B cell (primary cell): ENCODE data around the gene DEFB112. TPM values are rescaled to one million over a fixed set of nuclear protein-coding genes. Genes with fewer than 3 reads are reported as not detected.

ENCODE experiments used
- ATAC-seq: fragments of 200-7000 bp; cut with Tn5 transposase; one replicate; pipeline ENCODE4 v1.10.0; 2021; ENCODE audit warnings: low read depth, mild to moderate bottlenecking, moderate number of reproducible peaks, moderate library complexity
- CTCF ChIA-PET: fragments of 350-600 bp; sonication (Branson Sonifier 250); formaldehyde crosslinking; loops from one replicate; lab custom pipeline; 2021; ENCODE audit warnings: antibody characterized with exemption, inconsistent platforms; lab: Charles Lee
- POLR2A ChIA-PET: fragments of 350-600 bp; sonication (Branson Sonifier 250); formaldehyde crosslinking; loops from one replicate; lab custom pipeline; 2021; ENCODE audit warnings: antibody characterized with exemption; lab: Charles Lee
- DNase-seq: peaks from one replicate; pipeline ENCODE4 v3.0.0; 2013
- H2AFZ ChIP-seq: 2 replicates; pipeline ENCODE4 v1.6.1; 2012; ENCODE audit warnings: mild to moderate bottlenecking, low read depth, low read length; ENCODE audit not compliant: insufficient read depth, poor library complexity, severe bottlenecking
- H3K27ac ChIP-seq, 2 donors: 1 replicate in 1 of 2; 2 replicates in 1 of 2; pipeline ENCODE4 v1.5.1; 2012 to 2013; ENCODE audit warnings: low read length in 2 of 2, mild to moderate bottlenecking in 2 of 2, moderate library complexity in 1 of 2
- H3K27me3 ChIP-seq, 4 experiments: fragments of 200-600 bp in 1 of 4; sonication (generic) in 1 of 4; replicated peaks in 1 of 4; 1 replicate in 2 of 4; 2 replicates in 2 of 4; pipeline versions ENCODE4 v1.6.1 to v1.7.0; 2013 to 2016; ENCODE audit warnings: low read length in 3 of 4, mild to moderate bottlenecking in 2 of 4, mixed read lengths in 1 of 4, moderate library complexity in 1 of 4; ENCODE audit not compliant: insufficient read depth in 4 of 4, control insufficient read depth in 3 of 4; ENCODE audit errors: control extremely low read depth in 1 of 4
- H3K36me3 ChIP-seq, 2 experiments: replicated peaks in 1 of 2; 1 replicate in 1 of 2; 2 replicates in 1 of 2; pipeline versions ENCODE4 v1.6.1 to v1.7.1; 2013; ENCODE audit warnings: low read length in 1 of 2; ENCODE audit not compliant: insufficient read depth in 2 of 2, control insufficient read depth in 1 of 2; ENCODE audit errors: control extremely low read depth in 1 of 2, extremely low read depth in 1 of 2
- H3K4me1 ChIP-seq, 2 donors: fragments of 200-600 bp in 1 of 2; sonication (generic) in 1 of 2; 1 replicate in 1 of 2; 2 replicates in 1 of 2; pipeline versions ENCODE4 v1.5.1 to v1.6.1; 2013 to 2017; ENCODE audit warnings: low read length in 2 of 2; ENCODE audit not compliant: control insufficient read depth in 2 of 2, insufficient read depth in 2 of 2
- H3K4me2 ChIP-seq: replicated peaks from 2 replicates; pipeline ENCODE3; 2012; ENCODE audit warnings: mild to moderate bottlenecking, low read depth, low read length; ENCODE audit not compliant: poor library complexity, severe bottlenecking
- H3K4me3 ChIP-seq, 5 experiments: fragments of 200-600 bp in 1 of 5; sonication (generic) in 1 of 5; 1 replicate in 3 of 5; 2 replicates in 2 of 5; pipeline versions ENCODE4 v1.5.1 to v1.7.0; 2011 to 2016; ENCODE audit warnings: low read length in 4 of 5, mild to moderate bottlenecking in 4 of 5, low read depth in 2 of 5, control low read depth in 1 of 5, moderate library complexity in 1 of 5; ENCODE audit not compliant: insufficient read depth in 1 of 5; ENCODE audit errors: control extremely low read depth in 1 of 5, extremely low read depth in 1 of 5
- H3K79me2 ChIP-seq: fragments of 200-600 bp; sonication (generic); one replicate; pipeline ENCODE4 v1.6.0; 2016; ENCODE audit warnings: low read length; ENCODE audit not compliant: control insufficient read depth, insufficient read depth
- H3K9ac ChIP-seq: fragments of 200-600 bp; sonication (generic); 2 replicates; pipeline ENCODE4 v1.6.1; 2017; ENCODE audit warnings: mild to moderate bottlenecking, low read length, moderate library complexity
- H3K9me3 ChIP-seq, 3 donors: one replicate each; pipeline versions ENCODE4 v1.6.1 to v1.7.1; 2013; ENCODE audit warnings: low read length in 2 of 3; ENCODE audit not compliant: control insufficient read depth in 2 of 3, insufficient read depth in 1 of 3; ENCODE audit errors: control extremely low read depth in 1 of 3
- H4K20me1 ChIP-seq: 2 replicates; pipeline ENCODE4 v1.6.0; 2012; ENCODE audit warnings: mild to moderate bottlenecking, low read length; ENCODE audit not compliant: insufficient read depth, control insufficient read depth, poor library complexity, severe bottlenecking
- H3K27ac Mint-ChIP-seq: one replicate; pipeline ENCODE4 v1.8.0; 2021; ENCODE audit warnings: mixed read lengths
- H3K27me3 Mint-ChIP-seq: one replicate; pipeline ENCODE4 v1.8.0; 2021; ENCODE audit warnings: mixed read lengths
- H3K4me1 Mint-ChIP-seq: one replicate; pipeline ENCODE4 v1.8.0; 2021; ENCODE audit warnings: mixed read lengths
- H3K4me3 Mint-ChIP-seq: one replicate; pipeline ENCODE4 v1.8.0; 2021; ENCODE audit warnings: mixed read lengths
- H3K9me3 Mint-ChIP-seq: one replicate; pipeline ENCODE4 v1.8.0; 2022; ENCODE audit warnings: mixed read lengths; ENCODE audit not compliant: insufficient read depth
- CTCF ChIP-seq: fragments of 200-600 bp; IDR thresholded peaks from one replicate; pipeline ENCODE4 v1.8.0; 2022; ENCODE audit warnings: antibody characterized with exemption, mild to moderate bottlenecking
- EZH2 ChIP-seq: IDR thresholded peaks from 2 replicates; pipeline ENCODE4 v1.6.1; 2012; ENCODE audit warnings: borderline replicate concordance, low read depth, mild to moderate bottlenecking, moderate library complexity, low read length; ENCODE audit not compliant: insufficient read depth, poor library complexity, severe bottlenecking
- WGBS: methylation state at CpG from one replicate; pipeline ENCODE4 v1.1.5; 2013; ENCODE audit warnings: missing lambda C conversion rate; ENCODE audit not compliant: insufficient coverage; 5-methylcytosine and 5-hydroxymethylcytosine counted together
- intact Hi-C: fragments of 100-400 bp; cut with micrococcal nuclease; formaldehyde crosslinking; loops from one replicate; pipeline ENCODE4 v1.10.0; 2022
- polyA plus RNA-seq: library from polyadenylated mRNA; depleted of rRNA; stranded (reverse); fragments of >200 nt; gene quantifications from 2 replicates; pipeline ENCODE4 v1.2.3, GENCODE V29; 2012
- total RNA-seq, 2 donors: library from RNA; stranded (reverse); fragments of 120-200 nt in 1 of 2; gene quantifications; 1 replicate in 1 of 2; 2 replicates in 1 of 2; pipeline versions ENCODE4 v1.2.3 to v1.2.4, GENCODE V29; 2013 to 2022

Gene DEFB112
- total and polyA plus RNA-seq, 2 donors (not counting 1 experiment from before 2014, with no cell fraction given) = not detected

DNA sequence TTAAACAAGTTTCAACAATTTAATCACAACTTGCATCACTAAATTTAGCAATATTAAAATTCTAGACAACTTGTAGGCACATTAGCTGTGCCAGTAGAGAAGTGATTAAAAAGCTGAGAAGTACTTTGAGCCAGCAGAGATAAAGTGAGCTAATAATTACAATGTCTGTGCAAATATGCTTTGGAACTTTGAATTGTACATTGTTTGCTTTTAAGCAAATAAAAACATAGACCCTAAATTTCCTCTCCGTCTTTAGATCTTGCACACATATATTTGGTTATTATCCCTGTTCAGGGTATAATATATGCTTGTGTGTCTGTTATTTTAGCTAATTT, 44.2 kb upstream of the DEFB112 start:
- Histone ChIP-seq H3K27ac (no peak overlapping the region), H3K27me3 (no peaks in the 10 kb centered on the region), H3K4me2 (no peak overlapping the region), H3K9me3 (no peaks in the 10 kb centered on the region), H2AFZ (no peak overlapping the region), H3K9ac (no peak overlapping the region), H4K20me1 (no peaks in the 10 kb centered on the region), H3K4me1 (no peaks in the 10 kb centered on the region), H3K36me3 (no peaks in the 10 kb centered on the region), H3K4me3 (no peak overlapping the region), H3K79me2 (no peaks in the 10 kb centered on the region)
- no peaks in the 10 kb centered on the region for H3K27me3 Mint-ChIP-seq
- TF ChIP-seq CTCF (no peak), EZH2 (no peak)
- H3K4me3 Mint-ChIP-seq = no peak overlapping the region
- no peak overlapping the region for H3K27ac Mint-ChIP-seq
- DNase-seq = no peak
- ATAC-seq = no peak
- no CpG with 5 or more reads among the region's 1 CpG for WGBS
- H3K9me3 Mint-ChIP-seq = no peaks in the 10 kb centered on the region
- POLR2A ChIA-PET = no interaction called here
- CTCF ChIA-PET = no interaction called here
- intact Hi-C loops = no loop called here
- no peaks in the 10 kb centered on the region for H3K4me1 Mint-ChIP-seq

DNA sequence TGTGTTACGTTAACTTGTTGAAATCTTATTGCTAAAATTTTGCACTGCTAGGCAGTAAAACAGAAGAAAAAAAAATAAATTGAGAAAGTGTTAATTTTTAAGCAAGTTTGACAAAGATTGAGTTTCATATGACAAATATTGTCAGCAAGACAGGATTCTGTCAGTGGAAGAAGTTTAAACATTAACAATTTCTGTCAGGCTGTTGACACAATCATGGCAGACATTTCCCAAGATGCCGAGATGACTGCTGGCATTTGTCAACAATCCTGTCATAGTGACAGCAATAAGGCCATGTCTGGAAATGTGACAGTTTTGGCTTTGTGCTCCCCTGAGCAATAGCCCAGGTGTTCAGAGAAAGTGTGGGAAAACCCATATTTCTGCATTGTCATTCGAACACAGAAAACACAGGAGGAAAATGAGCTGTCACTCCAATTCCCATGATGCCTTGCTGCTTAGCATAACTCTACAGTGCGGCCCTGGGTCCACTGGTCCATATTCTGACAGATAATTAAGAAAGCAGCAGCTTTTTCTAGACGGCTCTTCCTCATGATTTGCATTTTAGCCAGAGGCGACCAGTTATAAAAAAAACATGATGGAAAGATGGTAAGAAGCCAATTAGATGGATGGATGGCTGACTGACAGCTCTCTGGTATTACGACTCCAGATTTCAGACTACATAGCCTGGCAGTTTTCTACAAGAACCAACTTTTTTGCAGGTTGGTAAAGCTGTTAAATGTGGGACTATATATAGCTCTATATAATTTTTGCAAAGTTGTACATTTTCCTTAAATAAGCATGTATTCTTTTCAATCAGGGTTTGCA, 43.6 kb upstream of the DEFB112 start:
- ChIA-PET CTCF (no interaction called here), POLR2A (no interaction called here)
- Histone ChIP-seq H3K27me3 (no peaks in the 10 kb centered on the region), H3K9ac (no peak overlapping the region), H3K9me3 (no peaks in the 10 kb centered on the region), H3K4me2 (no peak overlapping the region), H3K4me1 (no peaks in the 10 kb centered on the region), H3K36me3 (no peaks in the 10 kb centered on the region), H4K20me1 (no peaks in the 10 kb centered on the region), H3K4me3 (no peak overlapping the region), H3K79me2 (no peaks in the 10 kb centered on the region), H3K27ac (no peak overlapping the region), H2AFZ (no peak overlapping the region)
- 86% methylated on average over 6 of the region's 7 CpGs for WGBS
- no peak for TF ChIP-seq EZH2
- no peak for TF ChIP-seq CTCF
- no peaks in the 10 kb centered on the region for H3K27me3 Mint-ChIP-seq
- H3K27ac Mint-ChIP-seq = no peak overlapping the region
- DNase-seq (no peak), ATAC-seq (no peak)
- intact Hi-C loops = no loop called here
- H3K4me3 Mint-ChIP-seq = no peak overlapping the region
- H3K9me3 Mint-ChIP-seq = no peaks in the 10 kb centered on the region
- H3K4me1 Mint-ChIP-seq = no peaks in the 10 kb centered on the region
